IMR-90 (cell line): Measurements from ENCODE around the gene DTNA. TPM values are rescaled to one million over a fixed set of nuclear protein-coding genes. Genes with fewer than 3 reads are reported as not detected.

ENCODE experiments used
- ATAC-seq: fragments of 200-7000 bp; cut with Tn5 transposase; 2 replicates; pipeline ENCODE4 v1.9.1; 2020; ENCODE audit warnings: low read depth, mild to moderate bottlenecking, moderate library complexity
- BruUV-seq: library from RNA; stranded (reverse); fragments of 400-500 nt; replicated peaks from 2 replicates; lab custom pipeline; 2021; lab: Mats Ljungman, UMichigan
- CTCF ChIA-PET: fragments of 300-600 bp; formaldehyde crosslinking; extraction: SDS; loops from one replicate; lab custom pipeline; 2021; ENCODE audit warnings: antibody characterized with exemption; lab: Yijun Ruan, JAX
- POLR2A ChIA-PET: fragments of 300-600 bp; sonication (Branson Sonifier 250); formaldehyde crosslinking; loops from one replicate; lab custom pipeline; 2022; ENCODE audit warnings: antibody characterized with exemption; ENCODE audit not compliant: unreplicated experiment; lab: Charles Lee
- DNase-seq: peaks from one replicate; pipeline ENCODE4 v3.0.0; 2013
- H2AFZ ChIP-seq: replicated peaks from 2 replicates; pipeline ENCODE3; 2013; ENCODE audit warnings: low read length, mild to moderate bottlenecking; ENCODE audit not compliant: poor library complexity
- H2AK5ac ChIP-seq: 2 replicates; pipeline ENCODE4 v1.6.1; 2013; ENCODE audit warnings: low read depth, low read length, inconsistent platforms
- H2AK9ac ChIP-seq: replicated peaks from 2 replicates; pipeline ENCODE3; 2013; ENCODE audit warnings: mild to moderate bottlenecking, low read depth, low read length, moderate library complexity; ENCODE audit not compliant: poor library complexity
- H2BK120ac ChIP-seq: 2 replicates; pipeline ENCODE4 v1.6.1; 2013; ENCODE audit warnings: low read depth, low read length, inconsistent platforms
- H2BK15ac ChIP-seq: 3 replicates; pipeline ENCODE4 v1.6.1; 2013; ENCODE audit warnings: low read depth, low read length, inconsistent platforms
- H2BK20ac ChIP-seq: 2 replicates; pipeline ENCODE4 v1.6.1; 2013; ENCODE audit warnings: low read depth, mild to moderate bottlenecking, inconsistent platforms, low read length, moderate library complexity
- H2BK5ac ChIP-seq: 2 replicates; pipeline ENCODE4 v1.6.1; 2013; ENCODE audit warnings: mild to moderate bottlenecking, low read depth, low read length, inconsistent platforms; ENCODE audit not compliant: poor library complexity, severe bottlenecking
- H3K14ac ChIP-seq: replicated peaks from 2 replicates; pipeline ENCODE4 v1.6.1; 2013; ENCODE audit warnings: low read depth, low read length, inconsistent platforms
- H3K18ac ChIP-seq: 2 replicates; pipeline ENCODE4 v1.6.1; 2013; ENCODE audit warnings: low read depth, low read length, control low read depth
- H3K23ac ChIP-seq: 2 replicates; pipeline ENCODE4 v1.6.1; 2013; ENCODE audit warnings: low read depth, low read length, inconsistent platforms
- H3K27ac ChIP-seq: 2 replicates; pipeline ENCODE4 v1.5.1; 2013; ENCODE audit warnings: mild to moderate bottlenecking, control low read depth, low read length; ENCODE audit not compliant: insufficient read depth
- H3K27me3 ChIP-seq: 2 replicates; pipeline ENCODE4 v1.6.1; 2013; ENCODE audit warnings: low read length; ENCODE audit not compliant: control insufficient read depth, insufficient read depth
- H3K36me3 ChIP-seq: 2 replicates; pipeline ENCODE4 v1.6.1; 2013; ENCODE audit warnings: low read length, mixed read lengths; ENCODE audit not compliant: control insufficient read depth, insufficient read depth
- H3K4ac ChIP-seq: 2 replicates; pipeline ENCODE4 v1.6.1; 2013; ENCODE audit warnings: low read depth, low read length, inconsistent platforms
- H3K4me1 ChIP-seq: 2 replicates; pipeline ENCODE4 v1.6.1; 2013; ENCODE audit warnings: low read length, mixed read lengths; ENCODE audit not compliant: control insufficient read depth, insufficient read depth
- H3K4me2 ChIP-seq: 2 replicates; pipeline ENCODE4 v1.6.1; 2013; ENCODE audit warnings: low read depth, mild to moderate bottlenecking, control low read depth, low read length, moderate library complexity
- H3K4me3 ChIP-seq: 2 replicates; pipeline ENCODE4 v1.5.1; 2013; ENCODE audit warnings: low read depth, mild to moderate bottlenecking, control low read depth, low read length, moderate library complexity; ENCODE audit not compliant: insufficient read depth
- H3K56ac ChIP-seq: 2 replicates; pipeline ENCODE4 v1.6.1; 2013; ENCODE audit warnings: low read length, inconsistent platforms; ENCODE audit not compliant: insufficient read depth; ENCODE audit errors: extremely low read depth
- H3K79me1 ChIP-seq, 2 experiments: 2 replicates each; pipeline ENCODE4 v1.6.1; 2013; ENCODE audit warnings: low read length in 2 of 2, inconsistent platforms in 1 of 2, low read depth in 1 of 2
- H3K9ac ChIP-seq: 2 replicates; pipeline ENCODE4 v1.6.1; 2013; ENCODE audit warnings: low read depth, low read length, control low read depth
- H3K9me1 ChIP-seq: 2 replicates; pipeline ENCODE4 v1.6.1; 2013; ENCODE audit warnings: low read length, inconsistent platforms; ENCODE audit not compliant: insufficient read depth
- H3K9me3 ChIP-seq: 2 replicates; pipeline ENCODE4 v1.6.1; 2013; ENCODE audit warnings: low read length; ENCODE audit not compliant: control insufficient read depth, insufficient read depth
- H4K20me1 ChIP-seq: 2 replicates; pipeline ENCODE4 v1.6.1; 2013; ENCODE audit warnings: low read length, inconsistent platforms; ENCODE audit not compliant: insufficient read depth
- H4K5ac ChIP-seq: 2 replicates; pipeline ENCODE4 v1.6.1; 2013; ENCODE audit warnings: mild to moderate bottlenecking, low read depth, low read length, control low read depth
- H4K8ac ChIP-seq, 2 experiments: 2 replicates each; pipeline ENCODE4 v1.6.1; 2013; ENCODE audit warnings: low read depth in 2 of 2, low read length in 2 of 2, control low read depth in 1 of 2, inconsistent platforms in 1 of 2
- H4K91ac ChIP-seq: 2 replicates; pipeline ENCODE4 v1.6.1; 2013; ENCODE audit warnings: low read depth, low read length, inconsistent platforms; ENCODE audit not compliant: insufficient read depth
- MAZ ChIP-seq: IDR thresholded peaks from 2 replicates; pipeline ENCODE4 v1.6.1; 2012; ENCODE audit warnings: low read depth, mild to moderate bottlenecking, low read length, improper control_type of control experiment, moderate library complexity, borderline replicate concordance
- RCOR1 ChIP-seq: IDR thresholded peaks from 2 replicates; pipeline ENCODE4 v1.6.1; 2012; ENCODE audit warnings: mild to moderate bottlenecking, low read length, improper control_type of control experiment; ENCODE audit not compliant: insufficient replicate concordance
- dilution Hi-C: fragments of 300-500 bp; cut with HindIII; formaldehyde crosslinking; loops from one replicate; pipeline ENCODE4 v1.14.3; 2018; ENCODE audit warnings: low sequenced_read_pairs; ENCODE audit not compliant: unreplicated experiment
- in situ Hi-C: fragments of 300-500 bp; cut with MboI; formaldehyde crosslinking; loops from 3 replicates; pipeline ENCODE4 v1.14.3; 2019; ENCODE audit warnings: low sequenced_read_pairs, inconsistent platforms, mixed read lengths
- intact Hi-C: fragments of 100-400 bp; cut with micrococcal nuclease; formaldehyde crosslinking; loops from 2 replicates; pipeline ENCODE4 v1.10.0; 2022
- polyA plus RNA-seq, 3 experiments: library from polyadenylated mRNA; depleted of rRNA; stranded (reverse); fragments of >200 nt; gene quantifications; 2 replicates each; pipeline ENCODE4 v1.2.3, GENCODE V29; 2012; ENCODE audit warnings: low replicate concordance in 1 of 3
- total RNA-seq: library from RNA; depleted of rRNA; stranded (reverse); fragments of >200 nt; gene quantifications from 2 replicates; pipeline ENCODE4 v1.2.3, GENCODE V29; 2012

DTNA gene
- total and polyA plus RNA-seq, 2 of the 4 experiments (the other 2 are of a cell fraction), result 9.5 to 10.8 TPM

GRCh38 chr18:34730774-34731173, 20.7 kb downstream of the DTNA start:
- POLR2A ChIA-PET, result no interaction called here

More at GRCh38 chr18:34730774-34731173, 20.7 kb downstream of the DTNA start:
- no peaks in the 10 kb centered on the region for H3K27me3 ChIP-seq
- H3K4me3 ChIP-seq, result no peak overlapping the region
- no peak overlapping the region for H3K4me2 ChIP-seq
- no peak overlapping the region for H2AK9ac ChIP-seq
- BruUV-seq, result no TSS peak
- no peak overlapping the region for H2BK15ac ChIP-seq
- no peak overlapping the region for H4K8ac ChIP-seq
- no peak overlapping the region for H2BK5ac ChIP-seq
- no peaks in the 10 kb centered on the region; the same call in 1 of the 2 replicates for H3K9me1 ChIP-seq
- no peak overlapping the region for H2BK20ac ChIP-seq
- H2AK5ac ChIP-seq, result no peak overlapping the region
- no peak for ATAC-seq
- H3K56ac ChIP-seq, result no peak overlapping the region
- intact Hi-C loops, result no loop called here
- H3K4ac ChIP-seq, result no peak overlapping the region
- dilution Hi-C loops, result no loop called here
- H3K18ac ChIP-seq, result no peak overlapping the region
- in situ Hi-C loops, result no loop called here
- no peak overlapping the region for H3K27ac ChIP-seq
- CTCF ChIA-PET, result no interaction called here
- no peak overlapping the region for H3K23ac ChIP-seq
- H3K14ac ChIP-seq, result no peak overlapping the region
- H4K91ac ChIP-seq, result no peak overlapping the region
- no peaks in the 10 kb centered on the region for H3K36me3 ChIP-seq
- H4K20me1 ChIP-seq, result no peaks in the 10 kb centered on the region
- TF ChIP-seq MAZ, result no peak
- TF ChIP-seq RCOR1, result no peak
- no peaks in the 10 kb centered on the region for H3K9me3 ChIP-seq
- DNase-seq, result no peak
- H3K9ac ChIP-seq, result no peak overlapping the region
- no peaks in the 10 kb centered on the region for H3K79me1 ChIP-seq
- H2AFZ ChIP-seq, result no peak overlapping the region
- H4K5ac ChIP-seq, result no peak overlapping the region
- no peaks in the 10 kb centered on the region for H3K4me1 ChIP-seq
- H2BK120ac ChIP-seq, result no peak overlapping the region
